Measurements from ENCODE around the gene KCNC3. TPM values are rescaled to one million over a fixed set of nuclear protein-coding genes. Genes with fewer than 3 reads are reported as not detected.

KCNC3 gene
- total RNA-seq, 1 donor from 2014 or later, result 12.8 TPM

GRCh38 chr19:50326101-50326664 is 3.0 kb downstream of the KCNC3 start:
- intact Hi-C loops (cut with DNase I), result no loop called here
- ATAC-seq, result no peak
- Histone ChIP-seq H3K4me3 (peak overlapping the region; percentile 8), H3K27me3 (peaks cover 10% of the 10 kb centered on the region), H3K9me3 (no peaks in the 10 kb centered on the region), H3K4me1 (peaks cover 14% of the 10 kb centered on the region), H3K36me3 (no peaks in the 10 kb centered on the region), H3K27ac (no peak overlapping the region)
- DNase-seq, result peak; percentile 70
- TF ChIP-seq, protein P1, sequence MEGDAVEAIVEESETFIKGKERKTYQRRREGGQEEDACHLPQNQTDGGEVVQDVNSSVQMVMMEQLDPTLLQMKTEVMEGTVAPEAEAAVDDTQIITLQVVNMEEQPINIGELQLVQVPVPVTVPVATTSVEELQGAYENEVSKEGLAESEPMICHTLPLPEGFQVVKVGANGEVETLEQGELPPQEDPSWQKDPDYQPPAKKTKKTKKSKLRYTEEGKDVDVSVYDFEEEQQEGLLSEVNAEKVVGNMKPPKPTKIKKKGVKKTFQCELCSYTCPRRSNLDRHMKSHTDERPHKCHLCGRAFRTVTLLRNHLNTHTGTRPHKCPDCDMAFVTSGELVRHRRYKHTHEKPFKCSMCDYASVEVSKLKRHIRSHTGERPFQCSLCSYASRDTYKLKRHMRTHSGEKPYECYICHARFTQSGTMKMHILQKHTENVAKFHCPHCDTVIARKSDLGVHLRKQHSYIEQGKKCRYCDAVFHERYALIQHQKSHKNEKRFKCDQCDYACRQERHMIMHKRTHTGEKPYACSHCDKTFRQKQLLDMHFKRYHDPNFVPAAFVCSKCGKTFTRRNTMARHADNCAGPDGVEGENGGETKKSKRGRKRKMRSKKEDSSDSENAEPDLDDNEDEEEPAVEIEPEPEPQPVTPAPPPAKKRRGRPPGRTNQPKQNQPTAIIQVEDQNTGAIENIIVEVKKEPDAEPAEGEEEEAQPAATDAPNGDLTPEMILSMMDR (IDR thresholded peaks at IDR 0.05), result no peak

GRCh38 chr19:50325310-50326100 is 3.7 kb downstream of the KCNC3 start:
- peak; percentile 87 for DNase-seq
- Histone ChIP-seq H3K27ac (no peak overlapping the region), H3K4me1 (peaks cover 14% of the 10 kb centered on the region), H3K27me3 (peaks cover 10% of the 10 kb centered on the region), H3K36me3 (no peaks in the 10 kb centered on the region), H3K9me3 (no peaks in the 10 kb centered on the region), H3K4me3 (no peak overlapping the region)
- ATAC-seq, result peak; percentile 63
- intact Hi-C loops (cut with DNase I), result no loop called here
- TF ChIP-seq, protein P1 (IDR thresholded peaks at IDR 0.05), result no peak

GRCh38 chr19:50324331-50324730 is 4.8 kb downstream of the KCNC3 start:
- no peak overlapping the region for H3K4me3 ChIP-seq
- intact Hi-C loops (cut with DNase I), result no loop called here
- ATAC-seq (no peak), DNase-seq (peak; percentile 51)
- H3K4me1 ChIP-seq, result peaks cover 14% of the 10 kb centered on the region
- H3K27ac ChIP-seq, result no peak overlapping the region
- H3K27me3 ChIP-seq, result peaks cover 10% of the 10 kb centered on the region
- H3K36me3 ChIP-seq, result no peaks in the 10 kb centered on the region
- TF ChIP-seq, protein P1 (IDR thresholded peaks at IDR 0.05), result no peak
- H3K9me3 ChIP-seq, result no peaks in the 10 kb centered on the region

GRCh38 chr19:50323782-50324133 is 5.4 kb downstream of the KCNC3 start:
- Histone ChIP-seq H3K27me3 (peaks cover 10% of the 10 kb centered on the region), H3K27ac (no peak overlapping the region), H3K4me3 (no peak overlapping the region), H3K9me3 (no peaks in the 10 kb centered on the region), H3K36me3 (no peaks in the 10 kb centered on the region), H3K4me1 (peaks cover 14% of the 10 kb centered on the region)
- TF ChIP-seq, protein P1 (IDR thresholded peaks at IDR 0.05), result no peak
- DNase-seq, result no peak
- intact Hi-C loops (cut with DNase I), result no loop called here
- ATAC-seq, result no peak

DNA sequence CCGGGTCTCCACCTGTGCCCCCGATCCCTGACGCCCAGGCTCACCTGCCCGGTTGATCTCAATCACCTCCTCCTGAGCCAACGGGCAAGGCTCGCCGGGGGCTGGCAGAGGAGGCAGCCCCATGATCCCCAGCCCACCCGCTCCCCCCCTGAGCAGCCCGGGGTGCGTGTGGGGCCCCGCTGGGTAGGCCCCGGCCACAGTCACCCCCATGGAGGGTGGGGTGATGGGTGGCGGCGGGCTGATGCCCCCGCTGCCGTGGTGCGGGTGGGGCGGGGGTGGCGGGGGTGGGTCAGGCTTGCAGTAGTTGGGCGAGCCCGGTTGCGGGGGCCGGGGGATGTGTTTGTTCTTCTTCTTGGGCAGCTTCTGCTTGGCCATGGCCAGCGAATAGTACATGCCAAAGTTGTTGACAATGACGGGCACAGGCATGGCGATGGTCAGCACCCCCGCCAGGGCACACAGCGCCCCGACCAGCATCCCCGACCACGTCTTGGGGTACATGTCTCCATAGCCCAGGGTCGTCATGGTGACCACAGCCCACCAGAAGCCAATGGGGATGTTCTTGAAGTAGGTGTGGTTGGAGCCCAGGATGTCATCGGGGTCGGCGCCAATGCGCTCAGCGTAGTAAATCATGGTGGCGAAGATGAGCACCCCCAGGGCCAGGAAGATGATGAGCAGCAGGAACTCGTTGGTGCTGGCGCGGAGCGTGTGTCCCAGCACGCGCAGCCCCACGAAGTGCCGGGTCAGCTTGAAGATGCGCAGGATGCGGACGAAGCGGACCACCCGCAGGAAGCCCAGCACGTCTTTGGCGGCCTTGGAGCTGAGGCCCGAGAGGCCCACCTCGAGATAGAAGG is 6.0 kb downstream of the KCNC3 start:
- Histone ChIP-seq H3K4me3 (no peak overlapping the region), H3K36me3 (no peaks in the 10 kb centered on the region), H3K27me3 (peaks cover 10% of the 10 kb centered on the region), H3K27ac (no peak overlapping the region), H3K4me1 (peaks cover 14% of the 10 kb centered on the region), H3K9me3 (no peaks in the 10 kb centered on the region)
- TF ChIP-seq, protein P1 (IDR thresholded peaks at IDR 0.05), result no peak
- ATAC-seq (no peak), DNase-seq (peak; percentile 60)
- intact Hi-C loops (cut with DNase I), result no loop called here

Data from upper lobe of right lung (tissue), 1 donor.